Breast epithelium (tissue), 3 donors: ENCODE results near the gene ACSS1.

ENCODE experiments used
- CTCF ChIP-seq, 3 donors: fragments of 450-650 bp; IDR thresholded peaks; one replicate each; pipeline ENCODE4 v1.5.1; 2016 to 2017; ENCODE audit warnings: antibody characterized with exemption in 3 of 3, mild to moderate bottlenecking in 3 of 3, moderate library complexity in 3 of 3
- POLR2A ChIP-seq: fragments of 450-650 bp; IDR thresholded peaks from one replicate; pipeline ENCODE4 v1.6.1; 2016; ENCODE audit warnings: antibody characterized with exemption, mild to moderate bottlenecking, moderate library complexity
- POLR2AphosphoS5 ChIP-seq, 3 donors: sonication (generic); formaldehyde crosslinking; IDR thresholded peaks; one replicate each; pipeline ENCODE4 v1.6.1; 2017; ENCODE audit warnings: antibody characterized with exemption in 3 of 3

GRCh38 chr20:24978513-24978912, 79.4 kb downstream of the ACSS1 start:
- TF ChIP-seq POLR2AphosphoS5 (IDR thresholded peaks at IDR 0.05) (no peak), POLR2A (no peak), CTCF (IDR thresholded peaks at IDR 0.05) (no peak)
